ENCODE results near the gene ITFG1. TPM values are rescaled to one million over a fixed set of nuclear protein-coding genes. Genes with fewer than 3 reads are reported as not detected.
"Not testable (repeated sequence)": the region's sequence is repeated elsewhere in the genome, so short reads cannot be mapped to it uniquely, and the experiment has no call there.

Gene ITFG1
- total RNA-seq, 1 donor from 2014 or later: 66.3 TPM

DNA sequence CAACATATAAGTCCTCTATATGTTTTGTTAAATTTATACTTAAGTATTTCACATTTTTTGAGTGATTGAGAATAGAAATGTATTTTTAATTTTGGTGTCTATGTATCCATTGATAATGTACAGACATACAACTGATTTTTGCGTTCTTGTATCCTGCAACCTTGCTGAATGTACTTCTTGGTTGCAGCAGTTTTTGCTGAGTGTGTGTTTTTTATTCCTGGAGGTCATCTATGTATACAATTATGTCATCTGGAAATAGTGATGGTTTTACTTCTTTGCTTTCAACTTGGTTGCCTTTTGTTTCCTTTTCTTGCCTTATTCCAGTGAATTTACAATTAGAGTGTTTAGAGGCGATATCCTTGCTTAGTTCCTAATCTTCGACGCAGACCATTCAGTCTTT, 249.6 kb downstream of the ITFG1 start:
- DNase-seq (ENCODE audit: low spot score): no peak
- Mint-ChIP-seq H3K4me1 (ENCODE audit: unreplicated experiment) (peaks cover 6% of the 10 kb centered on the region), H3K9me3 (ENCODE audit: unreplicated experiment) (no peaks in the 10 kb centered on the region), H3K27ac (ENCODE audit: unreplicated experiment) (no peak overlapping the region), H3K36me3 (ENCODE audit: low read depth, unreplicated experiment) (no peaks in the 10 kb centered on the region), H3K4me3 (ENCODE audit: unreplicated experiment) (no peak overlapping the region), H3K27me3 (ENCODE audit: unreplicated experiment) (no peaks in the 10 kb centered on the region)
- TF ChIP-seq, protein P1, sequence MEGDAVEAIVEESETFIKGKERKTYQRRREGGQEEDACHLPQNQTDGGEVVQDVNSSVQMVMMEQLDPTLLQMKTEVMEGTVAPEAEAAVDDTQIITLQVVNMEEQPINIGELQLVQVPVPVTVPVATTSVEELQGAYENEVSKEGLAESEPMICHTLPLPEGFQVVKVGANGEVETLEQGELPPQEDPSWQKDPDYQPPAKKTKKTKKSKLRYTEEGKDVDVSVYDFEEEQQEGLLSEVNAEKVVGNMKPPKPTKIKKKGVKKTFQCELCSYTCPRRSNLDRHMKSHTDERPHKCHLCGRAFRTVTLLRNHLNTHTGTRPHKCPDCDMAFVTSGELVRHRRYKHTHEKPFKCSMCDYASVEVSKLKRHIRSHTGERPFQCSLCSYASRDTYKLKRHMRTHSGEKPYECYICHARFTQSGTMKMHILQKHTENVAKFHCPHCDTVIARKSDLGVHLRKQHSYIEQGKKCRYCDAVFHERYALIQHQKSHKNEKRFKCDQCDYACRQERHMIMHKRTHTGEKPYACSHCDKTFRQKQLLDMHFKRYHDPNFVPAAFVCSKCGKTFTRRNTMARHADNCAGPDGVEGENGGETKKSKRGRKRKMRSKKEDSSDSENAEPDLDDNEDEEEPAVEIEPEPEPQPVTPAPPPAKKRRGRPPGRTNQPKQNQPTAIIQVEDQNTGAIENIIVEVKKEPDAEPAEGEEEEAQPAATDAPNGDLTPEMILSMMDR (IDR thresholded peaks at IDR 0.05; ENCODE audit: unreplicated experiment): no peak

DNA sequence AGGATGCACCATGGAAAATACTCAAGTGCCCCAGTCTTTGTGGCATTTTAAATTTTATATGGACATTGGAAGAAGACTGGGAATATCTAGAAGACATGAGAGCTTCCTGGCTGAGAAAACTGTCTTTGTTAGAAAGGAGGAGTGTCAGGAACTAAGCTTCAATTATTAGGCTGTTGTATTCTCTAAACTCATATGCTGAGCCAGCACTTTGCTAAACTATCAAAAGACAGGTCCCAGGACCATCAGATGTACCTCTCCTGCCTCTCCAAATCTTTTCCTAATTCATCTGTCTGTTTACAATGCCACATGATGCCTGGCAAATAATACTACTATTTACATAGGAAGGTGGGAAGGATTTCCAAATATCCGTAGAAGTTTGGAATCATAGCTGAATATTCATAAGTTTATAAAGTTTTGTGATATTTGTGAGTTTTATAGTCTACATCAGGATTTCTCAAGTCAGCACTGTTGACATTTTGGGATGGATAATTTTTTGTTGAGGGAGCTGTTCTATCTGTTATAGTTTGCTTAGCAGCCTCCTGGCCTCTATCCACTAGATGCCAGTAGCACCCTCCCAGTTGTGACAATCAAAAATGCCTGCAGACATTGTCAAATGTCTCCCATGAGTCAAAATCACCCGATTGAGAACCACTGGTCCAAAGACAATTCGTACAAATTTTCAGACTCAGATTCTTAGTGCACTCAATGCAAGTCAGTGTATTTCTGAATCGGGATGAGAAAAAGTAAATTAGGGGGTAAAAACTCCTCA, 255.9 kb downstream of the ITFG1 start:
- Mint-ChIP-seq H3K4me1 (ENCODE audit: unreplicated experiment) (no peaks in the 10 kb centered on the region), H3K27ac (ENCODE audit: unreplicated experiment) (no peak overlapping the region), H3K9me3 (ENCODE audit: unreplicated experiment) (no peaks in the 10 kb centered on the region), H3K27me3 (ENCODE audit: unreplicated experiment) (no peaks in the 10 kb centered on the region), H3K36me3 (ENCODE audit: low read depth, unreplicated experiment) (peaks cover 4% of the 10 kb centered on the region), H3K4me3 (ENCODE audit: unreplicated experiment) (no peak overlapping the region)
- no peak for DNase-seq (ENCODE audit: low spot score)
- TF ChIP-seq, protein P1 (IDR thresholded peaks at IDR 0.05; ENCODE audit: unreplicated experiment): no peak

DNA sequence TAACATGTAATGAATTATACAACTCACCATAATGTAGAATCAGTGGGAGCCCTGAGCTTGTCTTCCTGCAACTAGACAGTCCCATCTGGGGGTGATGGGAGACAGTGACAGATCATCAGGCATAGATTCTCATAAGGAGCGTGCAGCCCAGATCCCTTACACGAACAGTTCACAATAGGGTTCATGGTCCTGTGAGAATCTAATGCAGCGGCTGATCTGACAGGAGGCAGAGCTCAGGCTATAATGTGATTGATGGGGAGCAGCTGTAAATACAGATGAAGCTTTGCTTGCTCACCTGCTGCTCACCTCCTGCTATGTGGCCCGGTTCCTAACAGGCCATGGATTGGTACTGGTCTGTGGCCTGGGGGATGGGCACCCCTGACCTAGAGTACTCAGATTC, 257.4 kb downstream of the ITFG1 start:
- H3K9me3 Mint-ChIP-seq (ENCODE audit: unreplicated experiment); H3K36me3 Mint-ChIP-seq (ENCODE audit: low read depth, unreplicated experiment); H3K4me3 Mint-ChIP-seq (ENCODE audit: unreplicated experiment); DNase-seq (ENCODE audit: low spot score); H3K27ac Mint-ChIP-seq (ENCODE audit: unreplicated experiment); H3K27me3 Mint-ChIP-seq (ENCODE audit: unreplicated experiment); H3K4me1 Mint-ChIP-seq (ENCODE audit: unreplicated experiment): not testable (repeated sequence)

DNA sequence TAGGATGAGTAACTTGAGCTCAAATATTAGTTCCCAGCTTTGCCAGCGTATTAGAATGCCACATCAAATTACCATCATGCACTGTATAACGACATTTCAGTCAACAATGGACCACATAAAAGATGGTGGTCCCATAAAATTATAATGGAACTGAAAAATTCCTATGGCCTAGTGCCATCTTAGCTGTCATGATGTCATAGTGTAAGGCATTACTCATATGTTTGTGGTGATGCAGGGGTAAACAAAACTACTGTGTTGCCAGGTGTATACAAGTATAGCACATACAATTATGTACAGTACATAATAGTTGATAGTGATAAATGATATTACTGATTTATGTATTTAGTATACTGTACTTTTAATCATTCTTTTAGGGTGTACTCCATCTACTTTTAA, 262.7 kb downstream of the ITFG1 start:
- H3K27ac Mint-ChIP-seq (ENCODE audit: unreplicated experiment): no peak overlapping the region
- TF ChIP-seq, protein P1 (IDR thresholded peaks at IDR 0.05; ENCODE audit: unreplicated experiment): no peak
- no peaks in the 10 kb centered on the region for H3K4me1 Mint-ChIP-seq (ENCODE audit: unreplicated experiment)
- H3K4me3 Mint-ChIP-seq (ENCODE audit: unreplicated experiment): no peak overlapping the region
- H3K27me3 Mint-ChIP-seq (ENCODE audit: unreplicated experiment): no peaks in the 10 kb centered on the region
- no peaks in the 10 kb centered on the region for H3K9me3 Mint-ChIP-seq (ENCODE audit: unreplicated experiment)
- H3K36me3 Mint-ChIP-seq (ENCODE audit: low read depth, unreplicated experiment): peaks cover 4% of the 10 kb centered on the region
- DNase-seq (ENCODE audit: low spot score): no peak

DNA sequence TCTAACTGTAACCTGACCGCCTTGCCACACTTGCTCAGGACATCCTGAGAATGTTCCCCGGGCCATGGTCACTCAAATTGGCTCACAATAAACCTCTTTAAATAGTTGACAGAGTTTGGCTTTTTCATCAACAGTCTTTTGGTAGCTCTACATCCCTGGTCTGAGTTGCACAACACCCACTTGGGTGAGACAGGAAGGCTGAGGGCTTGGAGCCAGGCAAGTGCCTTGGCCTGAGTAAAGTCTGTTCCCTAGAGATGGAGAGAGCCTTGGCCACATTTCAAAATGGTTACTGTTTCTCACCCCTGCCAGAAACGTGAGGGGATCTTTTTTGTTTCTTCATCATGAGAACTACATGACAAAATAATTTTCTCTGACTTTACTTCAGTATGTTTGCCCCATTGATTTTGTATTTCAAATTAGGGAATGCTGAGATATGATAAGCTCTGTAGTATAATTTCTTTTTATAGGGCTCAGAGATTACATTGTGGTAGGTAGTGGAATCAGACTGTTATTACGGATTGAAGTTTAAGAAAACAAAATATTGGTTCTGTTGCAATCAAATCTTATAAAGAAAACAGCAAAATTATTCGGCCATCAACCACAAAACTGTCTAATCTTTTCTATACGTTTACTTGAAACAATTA, 263.2 kb downstream of the ITFG1 start:
- H3K4me3 Mint-ChIP-seq (ENCODE audit: unreplicated experiment): no peak overlapping the region
- H3K27me3 Mint-ChIP-seq (ENCODE audit: unreplicated experiment): no peaks in the 10 kb centered on the region
- no peaks in the 10 kb centered on the region for H3K9me3 Mint-ChIP-seq (ENCODE audit: unreplicated experiment)
- no peak for DNase-seq (ENCODE audit: low spot score)
- H3K36me3 Mint-ChIP-seq (ENCODE audit: low read depth, unreplicated experiment): peaks cover 4% of the 10 kb centered on the region
- H3K27ac Mint-ChIP-seq (ENCODE audit: unreplicated experiment): no peak overlapping the region
- TF ChIP-seq, protein P1 (IDR thresholded peaks at IDR 0.05; ENCODE audit: unreplicated experiment): no peak
- H3K4me1 Mint-ChIP-seq (ENCODE audit: unreplicated experiment): no peaks in the 10 kb centered on the region
